CD4-positive, alpha-beta T cell (primary cell): ENCODE data around the gene ABCG8. TPM values are rescaled to one million over a fixed set of nuclear protein-coding genes. Genes with fewer than 3 reads are reported as not detected.
A peak's percentile ranks its signal among the peaks of the same experiment; 100 is the strongest.

ENCODE experiments used
- ATAC-seq: fragments of 200-7000 bp; cut with Tn5 transposase; one replicate; pipeline ENCODE4 v1.10.0; 2022; ENCODE audit warnings: mild to moderate bottlenecking; ENCODE audit not compliant: poor library complexity
- CTCF ChIA-PET: fragments of 350-600 bp; sonication (Branson Sonifier 250); formaldehyde crosslinking; loops from one replicate; lab custom pipeline; 2021; ENCODE audit warnings: antibody characterized with exemption, inconsistent platforms; lab: Charles Lee
- POLR2A ChIA-PET: fragments of 350-600 bp; sonication (Branson Sonifier 250); formaldehyde crosslinking; loops from one replicate; lab custom pipeline; 2021; ENCODE audit warnings: antibody characterized with exemption, inconsistent platforms; lab: Charles Lee
- DNase-seq, 14 experiments: peaks; one replicate each; pipeline ENCODE4 v3.0.0-alpha.2; 2013 to 2020; ENCODE audit warnings: mixed read lengths in 2 of 14
- H3K27ac ChIP-seq, 2 donors: one replicate each; pipeline versions ENCODE4 v1.5.1 to v1.7.0; 2013; ENCODE audit warnings: low read length in 2 of 2, low read depth in 1 of 2, mild to moderate bottlenecking in 1 of 2
- H3K27me3 ChIP-seq, 2 experiments: 1 replicate in 1 of 2; 2 replicates in 1 of 2; pipeline versions ENCODE4 v1.6.1 to v1.7.0; 2013; ENCODE audit warnings: low read length in 2 of 2, control low read depth in 1 of 2, mild to moderate bottlenecking in 1 of 2, moderate library complexity in 1 of 2; ENCODE audit not compliant: insufficient read depth in 2 of 2, control insufficient read depth in 1 of 2
- H3K36me3 ChIP-seq: one replicate; pipeline ENCODE4 v1.6.1; 2013; ENCODE audit warnings: low read length, control low read depth; ENCODE audit not compliant: insufficient read depth
- H3K4me1 ChIP-seq: one replicate; pipeline ENCODE4 v1.6.1; 2013; ENCODE audit warnings: low read length, control low read depth; ENCODE audit not compliant: insufficient read depth
- H3K4me3 ChIP-seq: one replicate; pipeline ENCODE4 v1.5.1; 2013; ENCODE audit warnings: mild to moderate bottlenecking, low read length, moderate library complexity
- H3K9me3 ChIP-seq, 2 experiments: 1 replicate in 1 of 2; 2 replicates in 1 of 2; pipeline versions ENCODE4 v1.6.1 to v1.7.0; 2013; ENCODE audit warnings: low read length in 2 of 2, mild to moderate bottlenecking in 2 of 2, control low read depth in 1 of 2, moderate library complexity in 1 of 2; ENCODE audit not compliant: control insufficient read depth in 1 of 2, insufficient read depth in 1 of 2
- H3K27ac Mint-ChIP-seq: one replicate; pipeline ENCODE4 v1.8.0; 2020; ENCODE audit warnings: mixed read lengths
- H3K27me3 Mint-ChIP-seq: one replicate; pipeline ENCODE4 v1.8.0; 2021; ENCODE audit warnings: mixed read lengths
- H3K36me3 Mint-ChIP-seq: one replicate; pipeline ENCODE4 v1.8.0; 2021; ENCODE audit warnings: low read depth, mixed read lengths
- H3K4me1 Mint-ChIP-seq: one replicate; pipeline ENCODE4 v1.8.0; 2021; ENCODE audit warnings: low read depth, mixed read lengths
- H3K4me3 Mint-ChIP-seq: one replicate; pipeline ENCODE4 v1.8.0; 2020; ENCODE audit warnings: mild to moderate bottlenecking, mixed read lengths
- H3K9me3 Mint-ChIP-seq: one replicate; pipeline ENCODE4 v1.8.0; 2020; ENCODE audit warnings: mixed read lengths
- CTCF ChIP-seq: fragments of 200-600 bp; IDR thresholded peaks from one replicate; pipeline ENCODE4 v1.8.0; 2022; ENCODE audit warnings: antibody characterized with exemption, mild to moderate bottlenecking
- intact Hi-C, 2 experiments: fragments of 100-400 bp; cut with DNase I in 1 of 2; cut with micrococcal nuclease in 1 of 2; formaldehyde crosslinking; loops; one replicate each; pipeline versions ENCODE4 v1.15.1 to v1.9.0; 2023 to 2025; cut with DNase I, micrococcal nuclease
- total RNA-seq, 174 experiments: library from RNA in 2 of 174; stranded (reverse) in 2 of 174; gene quantifications; one replicate each; pipeline ENCODE4 v1.2.3 and lab custom pipeline; 2021 to 2026

ABCG8 gene
- total RNA-seq, 2 experiments from 2014 or later = not detected

GRCh38 chr2:43897492-43897891 is 58.7 kb downstream of the ABCG8 start:
- DNase-seq (no peak), ATAC-seq (no peak)
- no peak overlapping the region for H3K4me3 Mint-ChIP-seq
- Histone ChIP-seq H3K27me3 (no peaks in the 10 kb centered on the region), H3K9me3 (no peaks in the 10 kb centered on the region), H3K4me1 (no peaks in the 10 kb centered on the region), H3K4me3 (no peak overlapping the region), H3K27ac (no peak overlapping the region), H3K36me3 (peaks cover 76% of the 10 kb centered on the region)
- H3K9me3 Mint-ChIP-seq = no peaks in the 10 kb centered on the region
- H3K27ac Mint-ChIP-seq = no peak overlapping the region
- H3K36me3 Mint-ChIP-seq = peaks cover 92% of the 10 kb centered on the region
- TF ChIP-seq CTCF = no peak
- intact Hi-C loops = no loop called here
- CTCF ChIA-PET = interaction anchor here (1.4 kb wide), 1 partner anchor 20 kb away, joined by 3 read pairs; no protein-coding TSS in a partner anchor
- no peaks in the 10 kb centered on the region for H3K4me1 Mint-ChIP-seq
- POLR2A ChIA-PET = no interaction called here
- no peaks in the 10 kb centered on the region for H3K27me3 Mint-ChIP-seq

- DNase-seq = peak in 1 of 14 experiments; percentile 8
- H3K36me3 Mint-ChIP-seq = peaks cover 90% of the 10 kb centered on the region
- no peaks in the 10 kb centered on the region for H3K27me3 Mint-ChIP-seq
- H3K27ac Mint-ChIP-seq = no peak overlapping the region
- Histone ChIP-seq H3K27me3 (no peaks in the 10 kb centered on the region), H3K36me3 (peaks cover 73% of the 10 kb centered on the region), H3K9me3 (no peaks in the 10 kb centered on the region), H3K4me3 (no peak overlapping the region), H3K4me1 (no peaks in the 10 kb centered on the region), H3K27ac (no peak overlapping the region)
- H3K4me1 Mint-ChIP-seq = no peaks in the 10 kb centered on the region
- no peak for TF ChIP-seq CTCF
- intact Hi-C loops = no loop called here
- no peaks in the 10 kb centered on the region for H3K9me3 Mint-ChIP-seq
- no peak for ATAC-seq
- POLR2A ChIA-PET = no interaction called here
- no peak overlapping the region for H3K4me3 Mint-ChIP-seq
- CTCF ChIA-PET = no interaction called here
Observed at GRCh38 chr2:43898134-43898837, 59.5 kb downstream of the ABCG8 start.

- Histone ChIP-seq H3K9me3 (no peaks in the 10 kb centered on the region), H3K27ac (no peak overlapping the region), H3K4me1 (no peaks in the 10 kb centered on the region), H3K4me3 (no peak overlapping the region), H3K36me3 (peaks cover 69% of the 10 kb centered on the region), H3K27me3 (no peaks in the 10 kb centered on the region)
- no peaks in the 10 kb centered on the region for H3K9me3 Mint-ChIP-seq
- no peak overlapping the region for H3K27ac Mint-ChIP-seq
- H3K36me3 Mint-ChIP-seq = peaks cover 88% of the 10 kb centered on the region
- POLR2A ChIA-PET = no interaction called here
- ATAC-seq (no peak), DNase-seq (no peak)
- no peaks in the 10 kb centered on the region for H3K27me3 Mint-ChIP-seq
- intact Hi-C loops = no loop called here
- TF ChIP-seq CTCF = no peak
- CTCF ChIA-PET = no interaction called here
- no peak overlapping the region for H3K4me3 Mint-ChIP-seq
- H3K4me1 Mint-ChIP-seq = no peaks in the 10 kb centered on the region
Observed at GRCh38 chr2:43898838-43899346, 60.1 kb downstream of the ABCG8 start.
